BLaER1 treated with 17β-estradiol and CSF1 and Interleukin-3, amounts not matched to agents 10 nM and 100 nM (cell line): ENCODE data around the gene AASS.
"Not testable (repeated sequence)": the region's sequence is repeated elsewhere in the genome, so short reads cannot be mapped to it uniquely, and the experiment has no call there.

ENCODE experiments used
- H3K27ac ChIP-seq, 11 experiments: shearing (Covaris generic); formaldehyde crosslinking; 2 replicates each; pipeline ENCODE4 v1.8.1; 2022
- H3K27me3 ChIP-seq, 11 experiments: shearing (Covaris generic); formaldehyde crosslinking; 2 replicates each; pipeline ENCODE4 v1.8.1; 2022
- H3K36me3 ChIP-seq, 11 experiments: shearing (Covaris generic); formaldehyde crosslinking; 2 replicates each; pipeline ENCODE4 v1.8.1; 2022
- H3K4me1 ChIP-seq, 10 experiments: shearing (Covaris generic); formaldehyde crosslinking; 2 replicates each; pipeline ENCODE4 v1.8.1; 2022
- H3K4me2 ChIP-seq, 11 experiments: shearing (Covaris generic); formaldehyde crosslinking; 2 replicates each; pipeline ENCODE4 v1.8.1; 2022
- H3K4me3 ChIP-seq, 10 experiments: shearing (Covaris generic); formaldehyde crosslinking; 2 replicates each; pipeline ENCODE4 v1.8.1; 2022
- H3K9ac ChIP-seq, 11 experiments: shearing (Covaris generic); formaldehyde crosslinking; 2 replicates each; pipeline ENCODE4 v1.8.1; 2022
- H3K9me3 ChIP-seq, 11 experiments: shearing (Covaris generic); formaldehyde crosslinking; replicated peaks in 1 of 11; 2 replicates each; pipeline ENCODE4 v1.8.1; 2022
- H4K20me1 ChIP-seq, 11 experiments: shearing (Covaris generic); formaldehyde crosslinking; 2 replicates each; pipeline ENCODE4 v1.8.1; 2022
- Cebpa-rat ChIP-seq, 11 experiments: shearing (Covaris generic); IDR thresholded peaks; 2 replicates each; pipeline ENCODE4 v1.8.1; 2022

AASS gene

DNA sequence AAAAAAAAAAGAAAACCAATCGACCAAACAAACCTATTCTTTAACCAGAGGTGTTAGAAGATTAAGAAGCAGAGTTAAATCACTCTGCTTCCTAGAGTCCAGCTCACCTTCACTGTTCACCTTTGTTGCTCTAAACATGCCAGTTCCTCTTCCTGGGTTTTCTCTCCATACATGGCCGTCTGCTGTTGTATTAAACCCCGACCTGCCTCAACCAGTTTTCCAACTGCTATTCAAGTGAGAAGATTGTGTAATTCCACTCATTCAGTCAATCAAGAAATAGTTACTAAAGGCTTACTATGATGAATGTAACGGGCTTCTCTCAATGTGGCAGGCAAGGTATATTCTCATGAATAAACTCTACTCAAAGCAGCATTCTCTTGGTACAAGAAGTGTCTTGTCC lies 8.8 kb downstream of the AASS start:
- no peak for TF ChIP-seq Cebpa-rat (IDR thresholded peaks at IDR 0.05)
- H3K4me2 ChIP-seq = no peak overlapping the region

DNA sequence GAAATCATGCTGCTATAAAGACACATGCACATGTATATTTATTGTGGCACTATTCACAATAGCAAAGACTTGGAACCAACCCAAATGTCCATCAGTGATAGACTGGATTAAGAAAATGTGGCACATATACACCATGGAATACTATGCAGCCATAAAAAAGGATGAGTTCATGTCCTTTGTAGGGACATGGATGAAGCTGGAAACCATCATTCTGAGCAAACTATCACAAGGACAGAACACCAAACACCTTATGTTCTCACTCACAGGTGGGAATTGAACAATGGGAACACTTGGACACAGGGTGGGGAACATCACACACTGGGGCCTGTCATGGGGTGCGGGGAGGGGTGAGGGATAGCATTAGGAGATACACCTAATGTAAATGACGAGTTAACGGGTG lies 9.3 kb downstream of the AASS start:
- H3K4me2 ChIP-seq, H3K27ac ChIP-seq, H3K9me3 ChIP-seq, H3K9ac ChIP-seq, H3K27me3 ChIP-seq, H3K4me3 ChIP-seq: not testable (repeated sequence)
- H3K36me3 ChIP-seq = peaks cover 0 to 15% (median 9%) of the 10 kb centered on the region in 11 experiments; a peak in 7 of 22 replicates
- peaks cover 0 to 40% (median 4%) of the 10 kb centered on the region in 11 experiments; a peak in 8 of 22 replicates for H4K20me1 ChIP-seq
- H3K4me1 ChIP-seq = peaks cover 7 to 14% (median 11%) of the 10 kb centered on the region in 10 experiments; a peak in 12 of 20 replicates

More for the DNA sequence above, 8.8 kb downstream of the AASS start:
- H3K27ac ChIP-seq = no peak overlapping the region
- no peak overlapping the region for H3K9ac ChIP-seq
- no peak overlapping the region for H3K4me3 ChIP-seq
- no peaks in the 10 kb centered on the region; a peak in 1 of 22 replicates for H3K27me3 ChIP-seq
- peaks cover 0 to 15% (median 9%) of the 10 kb centered on the region in 11 experiments; a peak in 7 of 22 replicates for H3K36me3 ChIP-seq
- H3K4me1 ChIP-seq = peaks cover 7 to 14% (median 11%) of the 10 kb centered on the region in 10 experiments; a peak in 12 of 20 replicates
- H3K9me3 ChIP-seq = no peaks in the 10 kb centered on the region
- H4K20me1 ChIP-seq = peaks cover 0 to 44% (median 4%) of the 10 kb centered on the region in 11 experiments; a peak in 8 of 22 replicates

DNA sequence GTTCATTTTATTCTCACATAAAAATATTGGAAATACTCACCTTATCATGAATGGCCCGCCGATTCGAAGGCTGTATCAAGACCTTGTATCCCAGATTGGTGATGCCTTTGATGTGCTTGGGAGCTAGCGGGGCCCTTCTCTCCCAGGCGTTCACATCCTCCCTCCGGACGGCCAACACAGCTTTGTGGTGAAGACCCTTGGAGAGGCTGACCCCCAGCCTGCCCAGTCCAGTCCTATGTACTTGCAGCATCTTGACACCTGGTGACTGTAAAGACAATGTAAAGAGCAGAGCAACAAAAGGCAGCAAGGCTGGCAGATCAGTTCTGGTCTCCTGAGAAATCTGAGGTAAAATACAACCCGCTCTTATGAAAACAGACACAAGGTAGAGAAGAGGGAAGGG lies 10.6 kb downstream of the AASS start:
- Histone ChIP-seq H3K9ac (no peak overlapping the region), H3K4me1 (peaks cover 7 to 14% (median 11%) of the 10 kb centered on the region in 10 experiments; a peak in 12 of 20 replicates), H3K9me3 (no peaks in the 10 kb centered on the region), H3K27me3 (no peaks in the 10 kb centered on the region; a peak in 1 of 22 replicates), H3K4me3 (no peak overlapping the region), H3K36me3 (peaks cover 0 to 20% (median 9%) of the 10 kb centered on the region in 11 experiments; a peak in 9 of 22 replicates), H3K4me2 (no peak overlapping the region), H4K20me1 (peaks cover 0 to 34% (median 0%) of the 10 kb centered on the region in 11 experiments; a peak in 6 of 22 replicates), H3K27ac (no peak overlapping the region)
- no peak for TF ChIP-seq Cebpa-rat (IDR thresholded peaks at IDR 0.05)

DNA sequence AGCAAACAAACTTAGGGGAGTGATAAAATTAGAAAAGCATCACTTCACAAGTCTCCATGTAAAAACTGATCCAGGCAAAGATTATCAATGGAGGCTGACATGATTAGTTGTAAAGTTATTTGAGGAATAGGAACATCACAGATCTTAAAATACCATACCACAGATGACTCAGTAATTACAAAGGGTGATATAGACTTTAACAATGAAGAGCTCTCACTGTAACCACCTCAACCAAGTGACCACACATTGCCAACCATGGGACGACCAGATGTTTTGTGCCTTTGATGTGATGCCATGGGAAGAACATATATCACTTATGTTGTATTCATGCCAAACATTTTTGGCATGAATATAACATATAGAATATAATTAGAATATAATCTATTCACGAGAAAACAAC lies 11.7 kb downstream of the AASS start:
- Histone ChIP-seq H3K9me3 (no peaks in the 10 kb centered on the region), H3K9ac (no peak overlapping the region), H3K4me2 (no peak overlapping the region), H4K20me1 (peaks cover 0 to 22% (median 0%) of the 10 kb centered on the region in 11 experiments; a peak in 5 of 22 replicates), H3K27ac (no peak overlapping the region), H3K4me1 (peaks cover 4 to 9% (median 8%) of the 10 kb centered on the region in 10 experiments; a peak in 12 of 20 replicates), H3K27me3 (no peaks in the 10 kb centered on the region), H3K4me3 (no peak overlapping the region), H3K36me3 (peaks cover 4 to 29% (median 14%) of the 10 kb centered on the region in 11 experiments; a peak in 10 of 22 replicates)
- TF ChIP-seq Cebpa-rat (IDR thresholded peaks at IDR 0.05) = no peak

DNA sequence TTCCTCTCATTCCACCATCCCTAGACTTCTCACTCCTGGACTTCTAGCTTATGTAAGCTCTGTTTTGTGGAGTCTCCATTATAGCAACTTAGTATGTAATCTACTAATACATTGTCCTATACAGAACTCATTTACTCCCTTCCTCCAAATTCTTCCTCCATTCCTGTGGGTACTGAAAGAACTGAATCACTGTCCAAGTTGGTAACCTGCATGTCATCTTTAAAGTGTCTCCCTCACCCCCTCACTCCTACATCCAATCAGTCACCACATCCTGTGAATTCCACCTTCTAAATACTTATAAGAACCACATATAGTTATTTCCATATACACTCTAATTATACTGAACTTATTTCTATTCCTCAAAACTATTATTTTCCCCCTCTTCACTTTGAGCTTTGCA lies 20.3 kb downstream of the AASS start:
- Histone ChIP-seq H3K27ac (no peak overlapping the region), H3K27me3 (no peaks in the 10 kb centered on the region), H3K4me3 (no peak overlapping the region), H3K9ac (no peak overlapping the region), H3K9me3 (no peaks in the 10 kb centered on the region), H4K20me1 (no peaks in the 10 kb centered on the region), H3K4me1 (no peaks in the 10 kb centered on the region), H3K36me3 (peaks cover 9 to 81% (median 38%) of the 10 kb centered on the region in 11 experiments; a peak in 20 of 22 replicates), H3K4me2 (no peak overlapping the region)
- TF ChIP-seq Cebpa-rat (IDR thresholded peaks at IDR 0.05) = no peak

DNA sequence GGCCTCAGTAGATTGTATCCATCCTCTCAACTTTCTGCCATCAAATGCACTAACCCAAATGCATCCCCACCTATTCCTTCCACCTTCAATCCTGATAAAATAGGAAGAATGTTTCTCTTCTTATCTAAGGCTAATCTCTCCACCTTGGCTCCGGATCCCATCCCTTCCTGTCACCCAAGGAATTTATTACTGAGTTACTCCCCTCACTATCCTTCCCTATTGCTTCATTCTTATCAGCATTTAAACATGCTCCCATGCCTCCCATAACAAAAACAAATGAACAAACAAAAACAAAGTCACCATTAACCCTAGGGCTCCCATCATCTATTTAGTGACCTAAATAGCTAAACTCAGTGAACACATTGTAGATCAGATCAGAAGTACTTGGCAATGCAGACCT lies 25.3 kb downstream of the AASS start:
- Histone ChIP-seq H3K36me3 (peaks cover 34 to 87% (median 59%) of the 10 kb centered on the region in 11 experiments; a peak in 21 of 22 replicates), H3K9ac (no peak overlapping the region), H3K9me3 (no peaks in the 10 kb centered on the region), H4K20me1 (no peaks in the 10 kb centered on the region), H3K27ac (no peak overlapping the region), H3K4me3 (no peak overlapping the region), H3K4me2 (no peak overlapping the region), H3K4me1 (no peaks in the 10 kb centered on the region), H3K27me3 (no peaks in the 10 kb centered on the region)
- TF ChIP-seq Cebpa-rat (IDR thresholded peaks at IDR 0.05) = no peak

DNA sequence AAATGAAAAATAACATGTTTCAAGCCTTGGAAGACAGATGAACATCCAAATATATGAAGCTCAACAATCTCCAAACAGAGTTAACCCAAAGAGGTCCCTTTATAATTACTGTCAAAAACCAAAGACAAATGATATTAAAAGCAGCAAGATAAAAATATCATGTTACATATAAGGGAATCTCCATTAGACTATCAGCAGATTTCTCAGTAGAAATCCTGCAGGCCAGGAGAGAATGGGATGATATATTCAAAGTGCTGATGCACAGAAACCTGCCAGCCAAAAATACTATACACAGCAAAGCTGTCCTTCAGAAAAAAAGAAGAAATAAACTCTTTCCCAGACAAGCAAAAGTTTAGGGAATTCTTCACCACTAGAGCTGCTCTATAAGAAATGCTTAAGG lies 41.0 kb downstream of the AASS start:
- peaks cover 43 to 91% (median 64%) of the 10 kb centered on the region in 11 experiments for H3K36me3 ChIP-seq
- H4K20me1 ChIP-seq = no peaks in the 10 kb centered on the region
- no peak for TF ChIP-seq Cebpa-rat (IDR thresholded peaks at IDR 0.05)
- no peak overlapping the region for H3K27ac ChIP-seq
- no peak overlapping the region for H3K9ac ChIP-seq
- no peaks in the 10 kb centered on the region for H3K4me1 ChIP-seq
- H3K27me3 ChIP-seq = no peaks in the 10 kb centered on the region
- no peak overlapping the region for H3K4me3 ChIP-seq
- peaks cover 32 to 50% (median 41%) of the 10 kb centered on the region in 11 experiments for H3K9me3 ChIP-seq
- no peak overlapping the region for H3K4me2 ChIP-seq

DNA sequence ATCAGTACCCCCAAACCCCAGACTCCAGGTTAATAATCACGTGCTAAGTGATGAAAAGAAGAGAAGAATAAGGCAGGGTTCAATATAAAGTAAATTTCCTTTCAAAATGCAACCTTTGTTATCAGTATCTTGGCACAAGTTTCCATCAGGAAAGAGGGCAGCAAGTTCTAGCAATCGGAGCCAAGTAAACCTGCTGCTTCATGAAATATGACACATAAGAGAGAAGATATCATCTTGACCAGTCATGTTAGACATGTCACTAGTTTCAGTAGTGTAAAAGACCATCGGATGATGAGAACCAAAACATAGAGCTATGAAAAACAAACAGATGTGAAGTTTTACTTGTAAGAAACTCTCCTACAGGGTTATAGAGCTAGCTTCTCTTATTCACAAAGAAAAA lies 44.0 kb downstream of the AASS start:
- H3K36me3 ChIP-seq = peaks cover 31 to 69% (median 47%) of the 10 kb centered on the region in 11 experiments; a peak in 21 of 22 replicates
- no peak overlapping the region for H3K4me3 ChIP-seq
- H4K20me1 ChIP-seq = no peaks in the 10 kb centered on the region
- peaks cover 18 to 29% (median 25%) of the 10 kb centered on the region in 11 experiments for H3K9me3 ChIP-seq
- H3K4me2 ChIP-seq = no peak overlapping the region
- no peak overlapping the region for H3K9ac ChIP-seq
- no peak overlapping the region for H3K27ac ChIP-seq
- no peak for TF ChIP-seq Cebpa-rat (IDR thresholded peaks at IDR 0.05)
- H3K4me1 ChIP-seq = no peaks in the 10 kb centered on the region
- no peaks in the 10 kb centered on the region for H3K27me3 ChIP-seq

DNA sequence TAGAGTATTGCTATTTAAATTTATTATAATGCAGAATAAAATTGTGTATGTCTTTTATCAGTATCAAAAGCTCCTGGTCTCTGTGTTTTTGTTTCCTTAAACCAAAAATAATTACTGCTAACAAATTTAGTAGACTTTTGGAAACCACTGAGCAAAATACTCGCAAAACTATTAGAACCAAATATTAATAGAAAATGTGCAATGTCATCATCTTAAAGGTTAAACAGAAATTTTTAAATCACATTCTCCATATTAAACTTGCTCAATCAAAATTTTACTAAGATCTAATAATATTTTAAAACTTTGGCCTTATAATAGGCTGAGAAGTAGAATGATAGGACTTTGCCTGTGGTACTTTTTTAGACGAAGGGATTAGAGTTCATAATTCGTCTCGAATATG lies 48.4 kb downstream of the AASS start:
- TF ChIP-seq Cebpa-rat (IDR thresholded peaks at IDR 0.05) = no peak
- Histone ChIP-seq H3K36me3 (peaks cover 9 to 36% (median 19%) of the 10 kb centered on the region in 11 experiments; a peak in 17 of 22 replicates), H3K4me3 (no peak overlapping the region), H3K4me1 (no peaks in the 10 kb centered on the region), H3K27me3 (no peaks in the 10 kb centered on the region), H3K9me3 (no peaks in the 10 kb centered on the region), H3K27ac (no peak overlapping the region), H3K9ac (no peak overlapping the region), H3K4me2 (no peak overlapping the region), H4K20me1 (no peaks in the 10 kb centered on the region)

DNA sequence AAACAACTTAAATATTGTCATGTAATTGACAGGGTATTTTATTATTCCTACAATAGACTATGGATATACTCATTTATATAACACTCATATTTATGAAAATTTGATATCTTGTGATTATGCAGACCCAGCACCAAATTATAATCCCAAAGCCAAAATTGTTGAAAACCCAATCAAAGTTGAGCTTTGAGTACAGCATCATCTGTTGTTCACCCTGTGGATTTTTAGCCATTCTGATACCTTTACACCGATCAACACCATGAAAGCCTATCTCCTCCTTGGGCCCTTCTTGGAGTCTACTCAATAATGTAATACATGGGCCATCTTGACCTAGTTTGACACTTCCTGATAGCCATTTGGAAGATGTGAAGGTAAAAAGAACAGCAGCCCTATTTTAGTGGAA lies 49.5 kb downstream of the AASS start:
- no peaks in the 10 kb centered on the region for H3K27me3 ChIP-seq

More for the DNA sequence above, 49.5 kb downstream of the AASS start:
- Histone ChIP-seq H3K4me1 (no peaks in the 10 kb centered on the region), H3K27ac (no peak overlapping the region), H3K4me2 (no peak overlapping the region), H3K36me3 (peaks cover 0 to 36% (median 19%) of the 10 kb centered on the region in 11 experiments; a peak in 14 of 22 replicates), H3K4me3 (no peak overlapping the region), H3K9me3 (no peaks in the 10 kb centered on the region), H4K20me1 (no peaks in the 10 kb centered on the region), H3K9ac (no peak overlapping the region)
- TF ChIP-seq Cebpa-rat (IDR thresholded peaks at IDR 0.05) = no peak
